Measurements from ENCODE around the gene NF1.
"Not testable (repeated sequence)": the region's sequence is repeated elsewhere in the genome, so short reads cannot be mapped to it uniquely, and the experiment has no call there.

Gene NF1

GRCh38 chr17:31176143-31176542 is 81.4 kb downstream of the NF1 start:
- DNase-seq (ENCODE audit: low read depth in 2 of 2, low spot score in 1 of 2) = not testable (repeated sequence)

- DNase-seq (ENCODE audit: low read depth in 2 of 2, low spot score in 1 of 2) = not testable (repeated sequence)
These were observed 84.2 kb downstream of the NF1 start for GRCh38 chr17:31178951-31179350.

DNA sequence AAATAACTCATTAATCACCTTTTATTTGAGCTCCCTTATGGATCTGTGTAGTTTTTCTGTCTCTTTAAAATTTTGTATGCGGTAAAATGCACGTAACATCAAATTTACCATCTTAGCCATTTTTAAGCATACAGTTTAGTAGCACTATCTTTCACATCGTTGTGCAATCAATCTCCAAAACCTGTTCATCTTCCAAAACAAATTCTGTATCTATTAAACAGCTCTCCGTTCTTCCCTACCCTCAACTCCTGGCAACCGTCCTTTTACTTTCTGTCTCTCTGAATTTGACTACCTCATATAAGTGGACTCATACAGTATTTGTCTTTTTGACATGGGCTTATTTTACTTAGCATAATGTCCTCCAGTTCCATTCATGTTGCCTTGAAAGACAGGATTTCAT is 100.5 kb downstream of the NF1 start:
- no peak for DNase-seq (ENCODE audit: low read depth in 2 of 2, low spot score in 1 of 2)

GRCh38 chr17:31198026-31198425 is 103.2 kb downstream of the NF1 start:
- no peak for DNase-seq (ENCODE audit: low read depth in 2 of 2, low spot score in 1 of 2)

GRCh38 chr17:31198666-31199065 is 103.9 kb downstream of the NF1 start:
- not testable (repeated sequence) for DNase-seq (ENCODE audit: low read depth in 2 of 2, low spot score in 1 of 2)

DNA sequence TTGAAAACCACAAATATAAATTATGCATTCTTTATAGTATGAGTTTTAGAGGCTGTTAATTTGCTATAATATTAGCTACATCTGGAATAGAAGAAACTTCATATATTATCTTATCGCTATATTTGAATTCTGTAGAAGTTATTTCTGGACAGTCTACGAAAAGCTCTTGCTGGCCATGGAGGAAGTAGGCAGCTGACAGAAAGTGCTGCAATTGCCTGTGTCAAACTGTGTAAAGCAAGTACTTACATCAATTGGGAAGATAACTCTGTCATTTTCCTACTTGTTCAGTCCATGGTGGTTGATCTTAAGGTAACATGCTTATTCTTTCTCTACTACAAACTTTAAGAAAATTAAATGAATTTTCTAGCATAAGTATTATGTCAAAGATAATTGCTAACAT is 105.5 kb downstream of the NF1 start:
- no peak for DNase-seq (ENCODE audit: low read depth in 2 of 2, low spot score in 1 of 2)

DNA sequence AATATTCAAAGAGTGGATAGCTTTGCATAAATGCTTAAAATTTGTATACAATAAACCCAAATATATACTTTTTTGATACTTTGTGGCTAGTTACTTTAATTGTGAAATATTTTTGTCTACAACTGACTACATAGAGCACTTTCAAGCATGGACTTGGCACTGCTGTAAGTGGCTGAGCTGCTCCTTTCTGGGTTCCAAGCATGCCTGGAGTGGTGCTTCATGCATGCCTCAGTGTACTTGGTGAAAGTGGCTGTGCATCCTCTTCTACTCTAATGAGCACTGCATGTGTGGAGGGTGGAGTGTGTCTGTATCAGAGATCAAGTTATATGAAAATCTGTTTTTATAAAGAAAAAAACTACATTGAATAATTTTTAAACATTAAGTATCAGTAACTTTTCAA is 108.2 kb downstream of the NF1 start:
- no peak for DNase-seq (ENCODE audit: low read depth in 2 of 2, low spot score in 1 of 2)

DNA sequence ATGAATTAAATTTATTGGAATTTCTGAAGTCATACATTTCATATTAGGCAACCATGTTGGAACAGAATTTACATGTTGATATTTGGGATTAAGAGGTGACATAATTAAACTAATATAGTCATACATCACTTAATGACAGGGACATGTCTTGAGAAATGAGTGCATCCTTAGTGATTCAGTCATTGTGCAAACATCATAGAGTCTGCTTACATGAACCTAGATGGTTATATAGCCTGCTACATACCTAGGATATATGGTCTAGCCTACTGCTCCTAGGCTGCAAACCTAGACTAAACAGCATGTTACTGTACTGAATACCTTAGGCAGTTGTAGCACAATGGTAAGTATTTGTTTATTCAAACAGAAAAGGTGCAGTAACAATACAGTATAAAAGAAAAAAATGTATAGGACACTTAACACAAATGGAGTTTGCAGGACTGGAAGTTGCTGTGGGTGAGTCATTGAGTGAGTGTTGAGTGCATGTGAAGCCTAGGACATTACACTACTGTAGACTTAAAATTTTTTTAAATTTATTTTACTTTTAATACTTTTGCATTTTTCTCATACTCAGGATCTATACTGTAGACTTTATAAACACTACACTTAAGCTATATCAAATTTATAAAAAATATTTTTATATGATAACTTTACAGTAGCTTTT is 116.7 kb downstream of the NF1 start:
- DNase-seq (ENCODE audit: low read depth in 2 of 2, low spot score in 1 of 2) = no peak

GRCh38 chr17:31216031-31216751 is 121.4 kb downstream of the NF1 start:
- no peak for DNase-seq (ENCODE audit: low read depth in 2 of 2, low spot score in 1 of 2)

DNA sequence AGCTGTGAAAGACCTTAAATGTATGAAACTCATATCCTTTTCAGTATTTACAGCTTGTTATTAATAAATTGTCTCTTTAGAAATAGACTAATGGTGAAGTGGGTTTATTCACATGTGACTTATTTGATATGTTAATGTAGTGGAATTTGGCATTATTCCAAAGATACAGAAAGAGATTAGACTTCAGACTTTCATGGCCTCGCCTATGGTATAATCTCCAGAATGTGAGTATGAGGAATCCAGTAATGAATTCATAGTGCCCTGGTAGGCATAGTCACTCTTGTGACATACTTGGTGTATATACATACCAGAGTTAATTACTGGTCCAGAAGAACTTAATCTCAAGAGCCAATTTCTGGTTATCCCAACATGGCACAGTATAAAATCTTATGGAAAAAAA is 129.6 kb downstream of the NF1 start:
- DNase-seq (ENCODE audit: low read depth in 2 of 2, low spot score in 1 of 2) = no peak

DNA sequence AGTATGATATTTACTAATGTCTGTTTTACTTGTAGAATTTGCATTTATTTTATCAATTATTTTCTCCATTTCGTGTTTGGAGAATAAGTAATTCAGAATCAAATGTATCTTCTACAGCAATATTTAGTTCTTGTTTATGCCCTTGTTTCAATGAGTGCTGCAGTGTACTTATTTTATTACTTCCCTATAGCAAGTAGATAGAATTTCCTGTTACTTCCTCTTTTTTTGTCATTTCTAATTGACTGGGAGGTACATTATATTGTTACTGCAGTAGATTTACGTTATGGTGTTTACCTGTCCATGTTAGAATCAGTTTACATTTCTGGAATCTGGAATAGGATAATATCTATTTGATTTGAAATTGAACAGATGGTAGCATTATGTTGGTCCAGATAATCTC is 131.1 kb downstream of the NF1 start:
- no peak for DNase-seq (ENCODE audit: low read depth in 2 of 2, low spot score in 1 of 2)

DNA sequence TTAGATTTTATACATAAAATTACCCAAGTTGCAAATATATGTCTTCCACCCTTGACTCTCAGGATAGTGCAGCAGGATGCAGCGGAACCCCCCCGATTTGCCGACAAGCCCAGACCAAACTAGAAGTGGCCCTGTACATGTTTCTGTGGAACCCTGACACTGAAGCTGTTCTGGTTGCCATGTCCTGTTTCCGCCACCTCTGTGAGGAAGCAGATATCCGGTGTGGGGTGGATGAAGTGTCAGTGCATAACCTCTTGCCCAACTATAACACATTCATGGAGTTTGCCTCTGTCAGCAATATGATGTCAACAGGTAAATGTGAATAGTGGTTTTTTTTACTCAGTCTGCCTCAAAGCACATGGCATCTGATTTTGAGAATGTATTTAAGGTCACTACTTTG is 131.6 kb downstream of the NF1 start:
- no peak for DNase-seq (ENCODE audit: low read depth in 2 of 2, low spot score in 1 of 2)

- DNase-seq (ENCODE audit: low read depth in 2 of 2, low spot score in 1 of 2) = no peak
These were observed 132.2 kb downstream of the NF1 start for GRCh38 chr17:31226950-31227349.

DNA sequence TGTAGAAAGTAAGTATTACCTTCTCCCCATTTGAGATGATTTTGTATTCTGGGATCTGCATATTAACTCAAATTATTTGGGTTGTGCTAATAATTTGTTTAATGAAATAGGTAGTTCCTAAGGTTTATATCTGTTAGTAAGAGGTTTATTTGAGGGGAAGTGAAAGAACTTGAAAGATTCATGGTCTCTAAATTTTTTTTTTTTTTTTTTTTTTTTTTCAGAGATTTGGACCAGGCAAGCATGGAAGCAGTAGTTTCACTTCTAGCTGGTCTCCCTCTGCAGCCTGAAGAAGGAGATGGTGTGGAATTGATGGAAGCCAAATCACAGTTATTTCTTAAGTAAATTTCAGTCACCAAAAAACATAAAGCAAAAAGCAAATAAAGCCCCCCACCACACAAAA is 137.1 kb downstream of the NF1 start:
- DNase-seq (ENCODE audit: low read depth in 2 of 2, low spot score in 1 of 2) = no peak

- no peak for DNase-seq (ENCODE audit: low read depth in 2 of 2, low spot score in 1 of 2)
These were observed 140.3 kb downstream of the NF1 start for GRCh38 chr17:31235110-31235509.

DNA sequence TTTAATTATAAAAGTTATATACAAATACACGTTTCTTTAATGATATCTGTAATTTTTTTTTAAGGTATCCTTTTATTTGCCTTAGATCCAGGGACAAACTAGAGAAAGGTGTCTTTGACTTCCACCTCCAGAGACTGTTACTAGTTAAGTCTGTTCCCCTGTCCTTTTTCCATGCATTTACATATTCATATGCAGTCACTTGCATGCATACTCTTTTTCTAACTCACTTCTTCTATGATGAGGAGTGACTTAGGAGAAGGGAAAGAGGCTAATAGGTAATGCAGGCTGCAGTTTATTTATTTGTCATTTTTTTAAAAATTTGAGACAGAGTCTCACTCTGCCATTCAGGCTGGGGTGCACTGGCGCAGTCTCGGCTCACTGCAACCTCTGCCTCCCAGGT is 141.4 kb downstream of the NF1 start:
- DNase-seq (ENCODE audit: low read depth in 2 of 2, low spot score in 1 of 2) = no peak

DNA sequence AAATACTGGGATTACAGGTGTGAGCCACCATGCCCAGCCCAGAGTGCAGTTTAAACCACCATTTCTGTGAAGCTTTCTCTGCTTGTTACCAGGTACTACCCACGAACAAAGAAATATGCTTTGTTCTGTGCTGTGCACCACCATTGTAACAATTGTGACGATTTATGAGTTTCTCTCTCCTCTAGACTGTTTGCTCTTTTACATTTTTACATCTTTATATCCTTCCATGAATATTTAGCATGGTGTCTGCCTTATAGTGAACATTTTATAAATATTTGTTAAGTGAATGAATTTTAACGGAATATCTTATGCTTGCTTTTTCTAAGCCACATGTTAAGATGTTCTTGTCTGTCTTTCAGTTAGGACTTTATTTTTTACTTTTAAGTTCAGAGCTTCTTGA is 141.9 kb downstream of the NF1 start:
- DNase-seq (ENCODE audit: low read depth in 2 of 2, low spot score in 1 of 2) = no peak

GRCh38 chr17:31241116-31241515 is 146.3 kb downstream of the NF1 start:
- no peak for DNase-seq (ENCODE audit: low read depth in 2 of 2, low spot score in 1 of 2)

DNA sequence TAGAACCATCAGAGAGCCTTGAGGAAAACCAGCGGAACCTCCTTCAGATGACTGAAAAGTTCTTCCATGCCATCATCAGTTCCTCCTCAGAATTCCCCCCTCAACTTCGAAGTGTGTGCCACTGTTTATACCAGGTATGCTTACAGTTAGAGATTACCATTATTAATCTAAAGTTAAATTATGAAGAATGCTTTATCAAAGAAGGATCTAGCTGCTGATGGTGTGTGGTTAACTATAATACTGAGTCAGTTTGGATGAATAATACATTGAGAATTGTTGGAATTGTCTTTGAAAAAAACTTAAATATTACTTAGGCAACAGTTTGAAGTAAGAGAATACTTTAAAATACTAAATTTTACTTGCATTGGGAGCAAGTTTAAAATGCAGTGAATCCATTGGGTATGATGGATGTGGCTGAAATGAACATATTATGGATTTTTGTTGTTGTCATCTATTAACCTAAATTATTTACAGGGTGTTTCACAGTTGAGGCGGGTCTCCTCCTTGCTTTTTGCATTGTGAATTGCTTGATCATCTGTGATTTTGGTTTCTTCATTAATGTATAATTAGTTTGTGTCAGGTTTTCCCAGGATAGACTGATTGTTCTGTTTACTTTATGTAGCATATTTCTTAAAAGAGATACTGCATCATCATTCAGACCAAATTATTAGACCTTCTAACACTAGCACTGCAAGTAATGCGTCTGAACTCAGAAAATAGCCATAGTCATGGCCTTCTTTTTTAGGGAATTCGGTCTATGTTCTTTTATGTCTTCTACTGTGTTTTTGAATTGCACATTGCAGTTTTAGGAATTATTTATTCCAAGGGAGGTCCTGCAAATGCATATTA is 154.4 kb downstream of the NF1 start:
- no peak for DNase-seq (ENCODE audit: low read depth in 2 of 2, low spot score in 1 of 2)

DNA sequence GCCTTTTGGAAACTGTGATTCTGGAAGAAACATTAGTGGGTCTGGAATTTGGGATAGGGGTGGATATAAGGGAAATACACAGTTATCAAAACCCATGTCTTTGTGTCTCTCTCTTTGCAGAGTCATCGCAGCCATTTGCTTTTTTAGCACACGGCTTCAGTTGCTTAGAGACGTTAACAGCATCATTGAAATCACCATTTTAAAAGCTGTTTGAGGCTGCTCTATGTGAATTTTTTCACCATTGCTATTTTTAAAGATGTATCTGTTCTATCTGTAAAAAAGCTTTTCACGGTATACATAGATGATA is 155.0 kb downstream of the NF1 start:
- DNase-seq (ENCODE audit: low read depth in 2 of 2, low spot score in 1 of 2) = no peak

GRCh38 chr17:31250229-31250628 is 155.5 kb downstream of the NF1 start:
- DNase-seq (ENCODE audit: low read depth in 2 of 2, low spot score in 1 of 2) = no peak
